TTC549 (cell line): ENCODE measurements around the gene ADAM12.

Experiments
- FAIRE-seq: peaks from 2 replicates; lab custom pipeline; 2012; peaks lifted over from hg19 to GRCh38; lab: Jason Lieb, UNC

ADAM12 gene

GRCh38 chr10:126387931-126388911 is at the start of gene ADAM12:
ADAM12 (minus strand) TSS chr10:126388477; CDS start chr10:126388145, 332 bp downstream.
- no peak for FAIRE-seq

GRCh38 chr10:126437635-126438406 is 49.5 kb upstream of the ADAM12 start:
- FAIRE-seq: no peak

GRCh38 chr10:126434235-126434634 is 46.0 kb upstream of the ADAM12 start:
- FAIRE-seq: no peak

GRCh38 chr10:126433351-126433750 is 45.1 kb upstream of the ADAM12 start:
- no peak for FAIRE-seq

GRCh38 chr10:126432507-126432906 is 44.2 kb upstream of the ADAM12 start:
- no peak for FAIRE-seq

- no peak for FAIRE-seq
Measured at GRCh38 chr10:126431816-126432215, 43.5 kb upstream of the ADAM12 start.

GRCh38 chr10:126430512-126430911 is 42.2 kb upstream of the ADAM12 start:
- no peak for FAIRE-seq

- no peak for FAIRE-seq
Measured at GRCh38 chr10:126429275-126429674, 41.0 kb upstream of the ADAM12 start.

- FAIRE-seq: no peak
Measured at GRCh38 chr10:126425489-126426065, 37.3 kb upstream of the ADAM12 start.

- FAIRE-seq: no peak
Measured at GRCh38 chr10:126425032-126425431, 36.8 kb upstream of the ADAM12 start.

- no peak for FAIRE-seq
Measured at GRCh38 chr10:126423732-126424491, 35.6 kb upstream of the ADAM12 start.

GRCh38 chr10:126422567-126422966 is 34.3 kb upstream of the ADAM12 start:
- FAIRE-seq: no peak

- no peak for FAIRE-seq
Measured at GRCh38 chr10:126421756-126422256, 33.5 kb upstream of the ADAM12 start.

- FAIRE-seq: no peak
Measured at GRCh38 chr10:126420567-126421300, 32.5 kb upstream of the ADAM12 start.

GRCh38 chr10:126417220-126417825 is 29.0 kb upstream of the ADAM12 start:
- no peak for FAIRE-seq

GRCh38 chr10:126409821-126410220 is 21.5 kb upstream of the ADAM12 start:
- FAIRE-seq: no peak

GRCh38 chr10:126408953-126409641 is 20.8 kb upstream of the ADAM12 start:
- FAIRE-seq: no peak

GRCh38 chr10:126407831-126408230 is 19.6 kb upstream of the ADAM12 start:
- FAIRE-seq: no peak

GRCh38 chr10:126405239-126405775 is 17.0 kb upstream of the ADAM12 start:
- FAIRE-seq: no peak
